Fibroblast of peridontal ligament (primary cell): ENCODE data around the gene MAML2.

ENCODE experiments used
- DNase-seq: peaks from one replicate; pipeline ENCODE4 v3.0.0-alpha.2; 2010; ENCODE audit errors: extremely low read depth

The MAML2 gene

DNA sequence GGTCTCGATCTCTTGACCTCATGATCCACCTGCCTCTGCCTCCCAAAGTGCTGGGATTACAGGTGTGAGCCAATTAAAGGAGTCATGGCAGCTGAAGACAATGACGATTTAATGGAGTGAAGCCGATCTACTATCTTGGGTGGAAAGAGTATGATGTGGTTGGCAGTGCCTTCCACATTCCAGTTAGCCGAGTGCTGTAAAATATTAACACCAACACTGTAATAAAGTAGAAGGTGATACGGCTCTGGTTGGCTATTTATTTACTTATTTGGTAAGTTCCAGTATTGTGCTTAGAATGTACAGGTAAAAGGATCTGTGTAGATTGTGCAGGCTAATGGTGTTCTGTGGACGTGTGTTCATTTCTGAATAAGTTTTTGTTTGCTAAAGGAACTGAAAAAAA lies 269.5 kb downstream of the MAML2 start:
- DNase-seq: no peak

DNA sequence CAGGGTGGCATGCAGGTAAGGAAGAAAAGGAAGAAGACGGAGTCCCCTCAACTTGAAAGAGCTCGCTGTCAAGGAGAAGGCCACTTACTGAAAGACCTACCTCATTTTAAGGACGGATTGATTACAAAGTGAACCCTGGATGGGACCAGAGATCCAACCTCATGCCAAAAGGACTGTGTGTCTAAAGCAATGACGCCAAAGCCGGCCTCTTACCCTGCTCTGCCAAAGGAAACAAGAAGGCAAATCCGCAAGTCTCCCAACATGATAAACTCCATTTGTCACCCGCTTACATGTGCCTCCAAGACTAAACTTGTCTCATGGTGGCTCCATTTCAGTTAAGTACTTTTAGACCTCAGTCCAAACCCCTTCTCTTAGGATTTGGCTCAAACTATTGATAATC lies 270.4 kb downstream of the MAML2 start:
- DNase-seq: no peak

DNA sequence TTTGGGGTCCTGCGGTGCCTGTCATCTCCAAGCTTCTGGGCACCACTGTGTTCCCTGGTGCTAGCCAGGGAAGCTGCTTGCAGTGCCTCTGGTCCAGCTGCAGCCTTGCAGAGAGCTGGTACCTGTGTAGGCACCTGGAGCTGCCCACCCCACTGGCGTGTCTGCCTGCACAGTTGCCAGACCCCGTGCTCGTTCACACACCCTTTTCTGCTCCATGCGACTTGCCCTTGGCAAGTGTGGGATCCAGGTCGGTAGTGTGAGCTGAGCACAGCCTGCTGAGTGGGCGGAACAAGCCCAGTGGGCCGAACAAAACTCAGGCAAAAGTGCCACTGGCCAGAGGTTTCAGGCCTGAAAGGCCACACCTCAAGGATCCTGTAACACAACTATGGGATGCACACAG lies 272.5 kb downstream of the MAML2 start:
- no peak for DNase-seq

DNA sequence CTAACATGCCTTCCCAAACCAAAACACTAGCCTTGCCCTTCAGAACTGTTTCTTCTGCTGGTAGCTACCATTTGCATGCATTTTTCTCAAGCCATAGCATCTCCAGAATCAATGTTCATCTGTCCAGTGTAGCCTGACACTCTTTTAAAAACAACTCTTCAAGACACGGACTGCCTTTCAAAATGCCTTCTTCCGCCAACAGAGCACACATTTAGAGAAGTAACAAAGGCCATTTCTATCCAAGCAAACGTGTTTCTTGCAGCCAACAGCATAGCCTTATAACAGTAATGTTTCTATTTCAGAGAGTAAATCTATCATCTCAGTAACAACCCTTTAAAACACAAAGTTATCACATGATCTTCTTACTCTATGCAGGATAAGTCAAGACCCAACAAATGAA lies 275.8 kb downstream of the MAML2 start:
- DNase-seq: no peak

DNA sequence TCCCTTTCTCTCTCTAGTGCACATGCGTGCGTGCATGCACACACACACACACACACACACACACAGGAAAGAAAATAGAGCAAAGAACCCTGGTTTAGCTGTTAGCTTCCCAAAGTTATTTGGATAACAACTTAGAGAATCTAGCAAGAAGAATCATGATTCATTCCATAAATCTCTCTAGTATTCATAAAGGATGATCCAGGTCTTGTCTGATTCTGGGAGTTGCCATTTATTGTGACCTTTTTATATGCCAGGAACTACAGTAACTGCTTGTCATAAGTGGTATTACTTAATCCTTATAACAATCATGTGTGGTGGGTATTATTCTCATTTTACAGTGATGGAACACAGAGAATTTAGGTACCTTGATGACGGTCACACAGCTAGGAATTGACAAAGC lies 277.6 kb downstream of the MAML2 start:
- DNase-seq: no peak

DNA sequence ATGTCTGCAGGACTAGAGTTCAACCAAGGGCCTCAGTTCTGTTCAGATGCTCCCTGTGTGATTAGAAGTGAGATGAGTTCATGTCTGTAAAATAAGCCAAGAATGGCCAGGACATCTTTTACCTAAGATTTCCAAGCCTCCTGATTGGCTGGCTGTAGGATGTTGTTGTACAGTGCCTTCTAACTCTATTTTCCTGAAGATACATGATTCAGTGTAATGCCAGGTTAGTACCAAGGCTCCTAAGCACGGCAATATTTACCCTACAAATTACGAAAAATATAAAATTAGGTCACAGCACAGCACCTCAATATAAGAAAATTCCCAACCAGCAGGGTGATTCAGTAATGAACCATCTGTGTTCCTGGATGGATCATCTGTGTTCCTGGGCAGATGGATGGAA lies 279.1 kb downstream of the MAML2 start:
- DNase-seq: no peak

DNA sequence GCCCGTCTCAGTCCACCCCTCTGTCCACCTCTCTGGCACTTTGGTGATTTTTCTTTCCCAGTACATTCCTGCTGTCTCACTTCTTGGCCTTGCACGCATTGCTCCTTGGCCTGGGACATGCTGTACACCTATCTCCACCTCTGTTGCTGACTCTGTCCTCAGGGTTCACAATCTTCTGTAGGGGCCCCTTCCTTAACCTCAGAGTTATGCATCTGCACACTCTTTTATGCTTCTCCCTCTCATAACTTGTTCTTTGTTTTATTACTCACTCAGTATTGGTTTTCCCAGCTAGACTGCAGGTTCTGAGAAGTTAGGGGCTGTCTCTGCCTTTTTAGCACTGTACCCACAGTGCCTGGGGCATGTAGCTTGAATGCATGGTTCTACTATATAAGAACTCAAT lies 279.9 kb downstream of the MAML2 start:
- no peak for DNase-seq

DNA sequence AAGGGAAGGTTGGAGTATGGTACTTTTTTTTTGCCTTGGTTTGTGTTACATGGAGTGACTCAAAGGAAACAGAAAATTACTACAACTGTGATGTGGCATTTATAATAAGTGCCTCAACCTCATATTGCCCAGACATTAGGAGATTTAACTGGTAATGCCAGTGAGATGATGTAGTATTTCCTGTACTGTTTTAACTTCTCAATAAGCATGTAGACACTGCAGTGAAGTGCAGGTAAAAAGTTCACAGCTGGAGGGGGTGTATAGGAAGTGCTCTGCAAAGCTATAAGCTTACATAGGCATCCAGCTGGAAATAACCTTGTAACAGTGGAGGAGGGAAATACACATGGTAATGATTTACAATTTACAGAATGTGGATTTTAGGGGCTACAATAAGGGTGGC lies 280.9 kb downstream of the MAML2 start:
- DNase-seq: peak; percentile 41

DNA sequence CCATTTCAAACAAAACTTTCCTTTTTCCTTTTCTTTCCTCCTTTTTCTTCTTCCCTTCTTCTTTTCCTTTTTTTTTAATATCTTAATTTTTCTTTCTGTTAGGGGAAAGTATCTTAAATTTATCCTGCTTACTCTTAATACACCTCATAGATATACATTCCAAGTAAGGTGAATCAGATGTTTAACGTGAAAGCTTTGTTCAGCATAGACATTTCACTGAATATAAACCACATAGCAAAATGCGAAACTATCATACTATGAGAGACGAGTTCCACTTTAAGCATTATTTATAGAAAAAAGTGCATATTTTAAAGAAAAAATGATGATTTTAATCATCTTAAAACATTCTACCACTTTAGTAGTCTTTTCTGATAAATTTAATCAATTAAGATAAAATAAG lies 281.3 kb downstream of the MAML2 start:
- no peak for DNase-seq

DNA sequence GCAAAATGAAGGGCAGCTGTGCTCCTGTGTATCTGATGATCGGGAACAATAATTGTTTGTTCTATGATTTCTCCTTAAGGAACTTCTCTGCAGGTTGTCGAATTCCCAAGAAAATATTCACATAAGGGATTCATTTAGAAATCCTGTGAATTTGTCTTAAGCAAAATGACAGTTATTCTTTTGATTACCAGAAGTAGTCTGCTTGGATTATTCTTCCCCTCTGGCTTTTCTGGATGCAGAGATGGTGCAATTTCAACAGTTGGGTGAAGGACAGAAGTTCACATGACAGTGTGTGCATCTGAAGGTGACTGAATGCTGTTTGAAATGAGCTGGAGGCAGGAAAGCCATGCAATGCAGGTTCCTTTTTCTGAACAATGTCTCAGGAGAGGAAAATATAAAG lies 281.9 kb downstream of the MAML2 start:
- peak; percentile 44 for DNase-seq

DNA sequence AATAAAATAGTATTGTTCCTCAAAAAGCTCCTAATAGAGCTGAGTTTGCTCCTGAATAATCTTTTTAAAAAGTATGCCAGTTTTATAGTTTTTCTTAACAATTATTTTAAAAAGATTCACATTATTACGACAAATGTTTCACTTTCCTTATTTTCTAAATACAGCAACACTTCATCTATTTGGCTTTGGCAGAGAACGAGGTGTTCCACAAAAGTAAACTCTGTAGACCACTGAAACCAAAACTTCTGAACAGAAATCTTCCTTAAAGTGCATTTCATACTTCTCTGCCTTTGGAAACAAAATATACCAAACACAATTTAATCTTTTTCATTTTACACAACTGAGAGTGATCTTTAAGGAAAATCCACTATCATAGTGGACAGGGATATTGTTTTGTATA lies 285.5 kb downstream of the MAML2 start:
- DNase-seq: no peak

DNA sequence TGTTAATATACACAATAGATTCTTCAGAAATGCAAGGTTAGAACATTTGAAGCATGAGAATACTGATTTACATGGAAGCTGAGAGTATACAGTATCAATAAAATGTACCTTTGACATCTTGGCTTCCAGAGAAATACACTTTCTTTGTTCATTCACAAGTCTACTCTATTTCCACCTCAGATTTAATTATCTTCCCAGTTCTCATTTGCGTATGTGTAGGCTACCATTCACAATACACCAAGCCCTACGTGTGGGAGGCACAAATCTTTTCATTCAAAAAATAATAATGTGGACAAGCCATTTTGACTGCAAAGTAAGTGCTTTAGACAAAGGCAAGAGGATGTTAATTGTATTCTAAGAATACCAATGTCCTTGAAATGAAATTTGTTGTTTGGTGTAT lies 286.4 kb downstream of the MAML2 start:
- no peak for DNase-seq

DNA sequence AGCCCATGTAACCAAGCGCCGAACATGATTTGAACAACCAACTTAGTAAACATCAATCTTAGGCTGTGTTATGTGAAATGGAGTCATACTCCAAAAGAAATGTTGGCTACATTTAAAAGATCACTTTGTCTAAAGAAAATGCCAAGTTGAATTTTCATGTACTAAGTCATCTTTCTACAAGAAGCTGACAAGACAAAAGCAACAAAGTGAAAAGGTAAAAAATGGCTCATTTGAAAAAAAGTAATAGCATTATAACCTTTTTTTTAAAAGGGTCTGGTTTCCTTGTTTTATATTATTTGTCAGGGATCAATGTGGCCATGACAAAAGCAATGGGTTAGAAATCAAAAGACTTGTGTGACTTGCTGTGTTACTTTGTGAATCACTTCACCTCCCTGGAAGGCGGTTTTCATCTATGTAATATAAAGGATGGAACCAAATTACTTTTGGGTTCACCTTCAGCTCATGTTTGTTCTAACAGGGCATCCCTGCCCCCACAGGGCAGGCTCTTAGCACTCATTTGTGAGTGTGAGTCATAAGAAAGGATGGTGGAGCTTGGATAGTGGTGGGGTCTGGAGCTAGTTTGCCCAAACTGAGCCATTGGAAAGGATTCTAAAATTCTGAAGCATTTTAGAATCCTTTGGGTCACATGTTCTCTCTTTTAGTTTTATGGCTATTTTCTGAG lies 287.1 kb downstream of the MAML2 start:
- peak; percentile 81 for DNase-seq

DNA sequence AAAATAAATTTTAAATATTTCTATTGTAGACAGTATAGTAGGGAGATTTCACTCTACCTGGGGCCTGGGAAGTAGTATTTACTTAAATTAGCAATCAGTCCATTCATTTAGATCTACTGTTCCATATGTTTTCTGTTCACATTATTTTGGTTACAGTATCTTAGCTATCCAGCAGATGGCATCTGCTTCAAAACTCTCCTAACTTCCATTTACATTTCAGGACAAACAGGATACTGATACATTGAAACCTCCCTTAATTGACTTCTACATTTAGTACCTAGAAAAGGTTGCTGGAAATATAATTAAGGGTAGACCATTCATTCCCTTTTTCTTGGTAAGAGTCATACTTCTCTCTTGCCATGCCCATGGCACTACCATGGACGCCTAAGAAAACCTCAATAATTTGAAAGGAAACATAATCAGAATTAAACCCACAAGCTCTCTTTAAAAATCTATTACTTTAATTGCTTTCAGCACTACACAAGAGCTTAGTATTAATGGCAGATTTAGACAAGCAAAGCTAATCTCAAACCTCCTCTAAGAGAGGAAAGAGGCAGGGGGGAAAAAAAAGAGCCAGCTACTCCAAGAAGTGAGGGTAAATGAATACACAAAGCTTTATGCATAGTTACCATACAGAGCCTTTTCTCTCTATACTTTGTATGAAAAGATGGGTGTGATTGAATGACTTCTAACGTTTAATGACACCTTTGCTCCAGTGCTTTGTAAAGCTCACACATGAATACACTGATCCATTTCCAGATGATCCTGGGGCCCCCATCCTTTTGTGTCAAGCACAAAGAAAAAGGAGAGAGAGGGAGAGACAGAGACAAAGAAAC lies 287.9 kb downstream of the MAML2 start:
- DNase-seq: peak; percentile 74

DNA sequence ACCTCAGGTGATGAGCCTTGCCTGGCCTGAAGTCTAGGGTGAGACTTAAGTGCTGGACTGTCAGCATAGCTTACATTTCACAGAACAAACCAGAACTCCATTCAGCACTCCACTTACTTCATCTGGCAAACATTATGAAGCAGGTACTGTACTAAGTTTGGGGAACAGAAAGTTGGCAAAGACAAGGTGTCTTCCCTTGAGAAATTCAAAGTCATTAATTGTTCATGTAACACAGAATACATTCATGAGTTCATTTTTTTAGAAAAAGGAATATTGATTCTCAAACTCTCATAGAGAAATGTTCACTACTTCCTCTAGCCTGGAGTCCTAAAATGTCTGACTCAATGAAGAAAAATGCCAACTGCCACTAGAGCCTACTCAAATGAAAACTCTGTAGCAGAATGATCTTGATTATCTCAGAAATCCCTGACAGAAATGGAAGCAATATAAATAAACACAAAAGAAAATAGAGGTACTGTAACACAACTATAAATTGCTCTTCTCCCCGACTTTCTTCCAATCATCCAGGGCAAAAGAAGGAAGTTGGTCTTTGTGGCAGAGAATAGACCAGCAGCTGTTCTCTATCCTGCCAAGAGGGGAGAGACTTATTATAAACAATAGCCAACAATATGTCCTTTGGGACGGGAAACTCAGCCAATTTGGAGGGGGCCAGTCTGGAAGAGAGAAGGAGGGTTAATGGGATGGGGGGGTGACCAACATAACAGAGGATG lies 289.9 kb downstream of the MAML2 start:
- peak; percentile 69 for DNase-seq

DNA sequence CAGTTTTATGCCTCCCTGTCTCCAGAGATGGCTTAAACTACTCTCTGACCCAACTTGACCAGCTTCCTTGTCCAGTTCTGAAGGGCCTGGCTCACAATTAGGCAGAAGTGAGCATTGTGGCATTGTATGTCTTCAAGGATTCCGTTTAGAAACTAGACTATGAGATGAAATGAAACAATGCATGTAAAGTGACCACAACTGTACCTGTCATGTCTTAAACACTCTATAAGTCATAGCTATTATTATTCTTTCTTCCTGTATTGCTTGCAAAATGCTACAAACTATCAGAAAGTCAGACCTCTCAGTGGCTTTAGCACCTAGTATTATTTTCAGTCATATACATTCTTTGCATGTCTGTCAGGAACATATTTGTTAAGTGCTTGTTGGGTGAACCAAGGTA lies 291.2 kb downstream of the MAML2 start:
- no peak for DNase-seq

DNA sequence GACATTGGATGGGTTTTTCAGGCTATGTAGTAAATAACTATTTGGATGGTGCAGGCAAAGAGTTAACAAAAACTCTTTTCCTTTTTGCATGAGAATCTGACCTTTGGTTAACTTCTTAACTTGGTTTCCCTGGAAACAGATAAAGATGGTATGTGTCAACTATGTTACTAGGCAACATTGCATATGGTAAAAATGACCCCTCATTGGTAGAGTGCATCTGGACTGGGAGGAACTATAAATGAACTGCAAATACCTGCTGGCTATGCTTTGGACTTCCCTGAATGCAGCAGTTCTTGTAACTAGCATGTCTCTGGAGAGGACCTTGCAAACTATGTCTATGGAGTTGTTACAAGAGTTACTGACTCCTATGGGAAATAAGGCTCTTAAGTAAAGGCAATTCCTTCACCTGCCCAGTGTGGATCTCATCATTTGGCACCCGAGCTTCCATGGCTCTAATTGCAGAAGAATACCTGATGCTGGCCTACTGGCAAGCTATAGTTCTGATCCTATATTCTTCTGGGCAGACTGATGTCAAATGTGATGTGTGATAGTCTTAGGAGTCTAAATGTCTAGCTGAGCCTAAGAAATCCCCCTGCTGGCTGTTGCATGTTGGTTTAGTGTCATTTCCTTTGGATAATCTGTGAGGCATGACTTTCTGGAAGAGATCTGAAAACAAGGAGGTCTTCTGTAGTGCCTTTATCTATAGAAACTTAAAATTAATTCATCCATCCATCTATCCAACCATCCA lies 292.4 kb downstream of the MAML2 start:
- peak; percentile 65 for DNase-seq

DNA sequence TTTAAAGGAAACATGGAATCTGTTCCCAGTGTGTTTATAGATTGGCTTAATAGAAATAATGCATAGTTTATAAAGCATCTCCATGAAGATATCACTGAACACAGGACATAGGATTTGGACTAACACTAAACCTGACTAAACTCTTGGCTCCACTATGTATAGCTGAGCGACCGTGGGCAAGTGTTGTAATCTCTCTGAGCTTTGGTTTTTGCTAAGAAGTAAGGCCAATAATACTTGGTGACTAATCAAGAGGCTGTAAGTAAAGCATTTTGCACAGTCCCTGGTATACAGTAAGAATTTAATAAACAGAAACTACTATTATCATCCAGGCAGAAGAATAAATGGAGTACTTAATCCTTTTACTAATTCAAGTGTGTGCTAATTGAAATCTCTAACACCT lies 293.6 kb downstream of the MAML2 start:
- peak; percentile 58 for DNase-seq

DNA sequence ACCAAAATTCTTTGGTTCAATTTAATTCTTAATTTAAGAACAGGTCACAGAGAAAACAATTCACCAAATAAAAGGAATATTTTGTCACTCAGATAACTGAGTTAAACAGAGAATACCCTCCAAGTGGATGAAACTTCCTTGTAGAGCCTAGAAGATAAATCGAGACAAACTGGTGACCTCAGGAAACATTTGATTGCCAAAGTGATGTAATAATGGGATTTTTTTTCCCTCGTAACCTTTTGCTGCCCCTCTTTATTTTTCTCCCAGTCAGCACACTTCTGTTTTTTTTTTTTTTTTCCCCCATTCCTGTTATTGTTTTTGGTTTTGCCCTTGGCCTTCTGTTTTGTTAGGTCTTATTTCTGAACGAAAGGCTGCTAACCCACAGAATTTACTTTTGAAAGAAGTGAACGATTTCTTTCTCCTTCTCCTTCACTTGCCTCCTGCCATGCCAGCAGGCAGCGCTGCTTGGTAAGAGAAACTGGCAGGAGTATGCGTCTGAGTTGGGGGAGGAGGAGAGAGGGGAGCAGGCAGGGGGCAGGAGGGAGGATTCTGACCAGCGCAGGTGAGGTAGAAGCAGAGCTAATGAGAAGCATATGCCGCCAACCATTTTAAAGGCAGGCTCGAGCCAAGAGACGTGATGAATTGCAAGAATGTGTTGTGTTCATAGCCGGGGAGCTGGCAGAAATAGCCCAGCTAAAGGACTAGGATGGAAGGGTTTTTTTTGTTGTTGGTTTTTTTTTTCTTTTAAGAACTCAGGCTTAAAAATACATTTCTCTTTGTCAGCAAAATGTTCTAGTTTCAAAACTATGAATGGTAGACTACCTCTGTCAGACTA lies 297.2 kb downstream of the MAML2 start:
- peak; percentile 89 for DNase-seq

DNA sequence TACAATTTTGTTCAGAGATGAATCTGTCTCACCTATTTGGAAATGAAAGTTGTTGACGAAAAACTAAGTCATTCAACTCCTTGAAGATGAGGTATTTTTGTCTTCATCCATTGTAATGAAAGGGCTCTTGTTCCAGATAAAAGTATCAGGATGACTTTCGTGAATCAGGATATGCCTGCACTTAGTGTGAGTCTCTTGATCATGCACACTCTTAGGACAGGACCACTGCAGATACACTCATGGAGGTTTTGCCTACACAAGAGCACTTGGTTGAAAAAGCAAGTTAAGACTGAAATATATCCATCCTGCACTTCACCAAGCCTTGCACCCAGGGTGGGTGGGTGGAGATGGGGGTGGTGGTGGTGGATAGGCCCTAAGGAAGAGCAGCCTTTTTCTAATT lies 298.2 kb downstream of the MAML2 start:
- no peak for DNase-seq

DNA sequence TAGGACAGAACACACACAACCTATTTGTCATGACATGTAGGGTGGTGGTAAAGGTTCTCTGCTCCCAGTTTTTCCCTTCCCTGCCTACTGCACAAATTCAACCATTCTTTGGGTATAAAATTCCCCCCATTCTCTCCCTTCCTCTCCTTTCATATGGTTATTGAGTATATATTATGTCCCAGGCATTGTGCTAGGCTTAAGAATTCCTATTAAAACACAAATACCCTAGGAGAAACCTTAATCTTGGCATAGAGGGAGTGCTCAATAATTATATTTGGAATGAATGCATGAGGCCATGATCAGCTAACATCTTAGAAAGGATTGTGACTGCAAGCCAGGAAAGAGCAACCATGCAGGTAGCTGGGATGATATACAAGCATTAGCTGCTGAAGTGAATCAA lies 298.7 kb downstream of the MAML2 start:
- DNase-seq: no peak
